Activated CD8-positive, alpha-beta T cell treated with anti-CD3 and anti-CD28 coated beads for 36 hours (primary cell): Measurements from ENCODE around the gene MLN. TPM values are rescaled to one million over a fixed set of nuclear protein-coding genes. Genes with fewer than 3 reads are reported as not detected.

Experiments used
- ATAC-seq: fragments of 200-7000 bp; cut with Tn5 transposase; one replicate; pipeline ENCODE4 v1.10.0; 2021; ENCODE audit warnings: mild to moderate bottlenecking, moderate library complexity
- CTCF ChIA-PET: fragments of 350-600 bp; sonication (Branson Sonifier 250); formaldehyde crosslinking; loops from one replicate; lab custom pipeline; 2021; ENCODE audit warnings: antibody characterized with exemption; lab: Charles Lee
- POLR2A ChIA-PET: fragments of 350-600 bp; sonication (Branson Sonifier 250); formaldehyde crosslinking; loops from one replicate; lab custom pipeline; 2021; ENCODE audit warnings: antibody characterized with exemption; lab: Charles Lee
- DNase-seq: peaks from one replicate; pipeline ENCODE4 v3.0.0-alpha.2; 2020
- H3K27ac Mint-ChIP-seq: one replicate; pipeline ENCODE4 v1.8.0; 2021; ENCODE audit warnings: mild to moderate bottlenecking, mixed read lengths
- H3K27me3 Mint-ChIP-seq: one replicate; pipeline ENCODE4 v1.8.0; 2021; ENCODE audit warnings: mixed read lengths
- H3K36me3 Mint-ChIP-seq: one replicate; pipeline ENCODE4 v1.8.0; 2021; ENCODE audit warnings: low read depth, mixed read lengths
- H3K4me1 Mint-ChIP-seq: one replicate; pipeline ENCODE4 v1.8.0; 2021; ENCODE audit warnings: low read depth, mixed read lengths
- H3K4me3 Mint-ChIP-seq: one replicate; pipeline ENCODE4 v1.8.0; 2021; ENCODE audit warnings: mild to moderate bottlenecking, moderate library complexity, mixed read lengths
- H3K9me3 Mint-ChIP-seq: one replicate; pipeline ENCODE4 v1.8.0; 2021; ENCODE audit warnings: mixed read lengths
- CTCF ChIP-seq: fragments of 200-600 bp; IDR thresholded peaks from one replicate; pipeline ENCODE4 v1.8.0; 2022; ENCODE audit warnings: antibody characterized with exemption, mild to moderate bottlenecking
- intact Hi-C: fragments of 100-400 bp; cut with micrococcal nuclease; formaldehyde crosslinking; loops from one replicate; pipeline ENCODE4 v1.10.0; 2022
- total RNA-seq, 2 experiments: library from RNA; stranded (reverse); gene quantifications; one replicate each; pipeline ENCODE4 v1.2.3, GENCODE V29; 2021

The MLN gene
- total RNA-seq, 2 experiments from 2014 or later = not detected

- CTCF ChIA-PET = interaction anchor here (0.6 kb wide), 1 partner anchor 74 kb away, joined by 3 read pairs; no protein-coding TSS in a partner anchor
- peaks cover 4% of the 10 kb centered on the region for H3K4me1 Mint-ChIP-seq
- intact Hi-C loops = no loop called here
- no peaks in the 10 kb centered on the region for H3K9me3 Mint-ChIP-seq
- H3K27me3 Mint-ChIP-seq = peaks cover 6% of the 10 kb centered on the region
- ATAC-seq (no peak), DNase-seq (no peak)
- no peaks in the 10 kb centered on the region for H3K36me3 Mint-ChIP-seq
- no peak overlapping the region for H3K27ac Mint-ChIP-seq
- TF ChIP-seq CTCF = no peak
- POLR2A ChIA-PET = no interaction called here
- no peak overlapping the region for H3K4me3 Mint-ChIP-seq
Observed at GRCh38 chr6:33845031-33845745, 41.4 kb upstream of the MLN start.

- Mint-ChIP-seq H3K27ac (no peak overlapping the region), H3K27me3 (no peaks in the 10 kb centered on the region), H3K4me3 (no peak overlapping the region), H3K9me3 (no peaks in the 10 kb centered on the region), H3K36me3 (no peaks in the 10 kb centered on the region), H3K4me1 (peaks cover 12% of the 10 kb centered on the region)
- ChIA-PET POLR2A (interaction anchor here (0.5 to 1.2 kb wide), 2 partner anchors 10 to 1007 kb away, joined by 3 read pairs; no protein-coding TSS in a partner anchor), CTCF (interaction anchor here (0.9 kb wide), 1 partner anchor 72 kb away, joined by 3 read pairs; no protein-coding TSS in a partner anchor)
- DNase-seq = no peak
- intact Hi-C loops = no loop called here
- TF ChIP-seq CTCF = no peak
- no peak for ATAC-seq
Observed at GRCh38 chr6:33843131-33844121, 39.6 kb upstream of the MLN start.

- Mint-ChIP-seq H3K9me3 (peaks cover 1% of the 10 kb centered on the region), H3K27ac (no peak overlapping the region), H3K27me3 (peaks cover 2% of the 10 kb centered on the region), H3K4me1 (peaks cover 12% of the 10 kb centered on the region), H3K36me3 (no peaks in the 10 kb centered on the region), H3K4me3 (no peak overlapping the region)
- POLR2A ChIA-PET = no interaction called here
- DNase-seq = no peak
- TF ChIP-seq CTCF = no peak
- ATAC-seq = no peak
- CTCF ChIA-PET = interaction anchor here (1.1 to 2.3 kb wide), 2 partner anchors 54 to 75 kb away, joined by 3 to 6 read pairs; partner anchors contain the start of gene LEMD2
- intact Hi-C loops = no loop called here
Observed at GRCh38 chr6:33841868-33842267, 38.1 kb upstream of the MLN start.

- no peak for TF ChIP-seq CTCF
- DNase-seq = no peak
- H3K27ac Mint-ChIP-seq = no peak overlapping the region
- H3K4me3 Mint-ChIP-seq = no peak overlapping the region
- H3K9me3 Mint-ChIP-seq = peaks cover 1% of the 10 kb centered on the region
- H3K27me3 Mint-ChIP-seq = peaks cover 2% of the 10 kb centered on the region
- intact Hi-C loops = no loop called here
- peaks cover 12% of the 10 kb centered on the region for H3K4me1 Mint-ChIP-seq
- ChIA-PET CTCF (interaction anchor here (1.1 to 2.3 kb wide), 3 partner anchors 53 to 313 kb away, joined by 3 to 6 read pairs (median 3); partner anchors contain the start of gene LEMD2), POLR2A (no interaction called here)
- no peak for ATAC-seq
- no peaks in the 10 kb centered on the region for H3K36me3 Mint-ChIP-seq
Observed at GRCh38 chr6:33841070-33841469, 37.3 kb upstream of the MLN start.
